Activated CD8-positive, alpha-beta memory T cell treated with anti-CD3 and anti-CD28 coated beads, Interleukin-2, amount 50 U/mL, for 48 hours (primary cell): ENCODE measurements around the gene STK24.

Experiments
- DNase-seq: peaks from one replicate; pipeline ENCODE4 v3.0.0-alpha.2; 2020

STK24 gene

GRCh38 chr13:98399756-98400155, 177.2 kb downstream of the STK24 start:
- no peak for DNase-seq

DNA sequence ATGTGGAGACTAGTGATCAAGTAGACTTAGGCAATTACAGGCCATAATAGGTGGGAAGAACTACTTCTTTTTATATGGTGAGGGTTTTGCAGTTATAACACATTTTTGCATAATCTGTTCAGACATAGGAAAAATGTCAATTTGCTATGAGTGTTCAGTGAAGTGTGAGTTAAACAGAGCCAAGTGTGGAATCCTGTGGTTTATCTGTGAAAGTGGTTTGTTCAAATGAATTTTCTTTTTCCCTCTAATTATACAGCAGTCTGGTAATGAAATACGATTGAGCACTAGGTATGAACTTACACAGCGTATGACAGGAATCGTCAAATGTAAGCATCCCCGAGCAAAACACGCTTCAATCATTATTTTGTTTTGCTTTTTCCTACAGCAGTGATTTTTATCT, 178.3 kb downstream of the STK24 start:
- no peak for DNase-seq

DNA sequence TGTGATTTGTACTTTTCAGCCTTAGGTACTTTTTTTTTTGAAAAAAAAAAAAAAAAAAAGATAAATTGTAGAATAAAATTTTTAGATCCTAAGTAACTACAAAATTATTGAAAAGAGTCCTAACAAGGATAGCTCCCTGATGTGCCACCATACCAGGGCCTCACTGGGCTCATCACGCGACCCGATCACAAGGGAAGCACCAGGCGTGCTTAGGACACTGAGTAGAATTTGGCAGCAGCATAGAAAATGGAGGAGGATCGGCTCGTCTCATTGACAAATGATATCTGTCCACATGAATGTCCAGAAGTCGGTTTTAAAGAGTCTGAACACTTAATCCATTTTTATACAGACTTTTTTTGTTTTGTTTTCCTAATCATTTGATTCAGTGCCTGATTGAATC, 179.0 kb downstream of the STK24 start:
- DNase-seq, result no peak

- DNase-seq, result no peak
These were observed 179.7 kb downstream of the STK24 start for GRCh38 chr13:98397221-98397620.

- no peak for DNase-seq
These were observed 180.7 kb downstream of the STK24 start for GRCh38 chr13:98396071-98396710.
